ENCODE data around the gene MAP7D1. TPM values are rescaled to one million over a fixed set of nuclear protein-coding genes. Genes with fewer than 3 reads are reported as not detected.
A peak's percentile ranks its signal among the peaks of the same experiment; 100 is the strongest.

The MAP7D1 gene
- total RNA-seq, 1 donor from 2014 or later = 93.8 TPM

- H3K27ac ChIP-seq = no peak overlapping the region
Observed at GRCh38 chr1:36170643-36171412, 14.9 kb downstream of the MAP7D1 start.

GRCh38 chr1:36172017-36172747, 16.2 kb downstream of the MAP7D1 start:
- intact Hi-C loops (cut with DNase I) = no loop called here
- H3K9me3 ChIP-seq = no peaks in the 10 kb centered on the region
- TF ChIP-seq CTCF (IDR thresholded peaks at IDR 0.05) (no peak), POLR2A (IDR thresholded peaks at IDR 0.05) (no peak)
- peaks cover 0 to 62% of the 10 kb centered on the region in 2 donors for H3K36me3 ChIP-seq
- DNase-seq (ENCODE audit: extremely low spot score in 2 of 2) = no peak
- H3K4me1 ChIP-seq = peaks cover 25% of the 10 kb centered on the region
- no peak overlapping the region for H3K27ac ChIP-seq
- no peaks in the 10 kb centered on the region for H3K27me3 ChIP-seq
- no peak overlapping the region for H3K4me3 ChIP-seq

More at GRCh38 chr1:36170643-36171412, 14.9 kb downstream of the MAP7D1 start:
- Histone ChIP-seq H3K27me3 (no peaks in the 10 kb centered on the region), H3K36me3 (peaks cover 0 to 50% of the 10 kb centered on the region in 2 donors), H3K4me3 (no peak overlapping the region), H3K4me1 (peaks cover 31% of the 10 kb centered on the region), H3K9me3 (no peaks in the 10 kb centered on the region)
- no peak for TF ChIP-seq CTCF (IDR thresholded peaks at IDR 0.05)
- no peak for TF ChIP-seq POLR2AphosphoS5 (IDR thresholded peaks at IDR 0.05; ENCODE audit: insufficient read depth in 1 of 2, low read depth in 1 of 2)
- TF ChIP-seq POLR2A (IDR thresholded peaks at IDR 0.05) = no peak
- no peak for DNase-seq (ENCODE audit: extremely low spot score in 2 of 2)
- intact Hi-C loops (cut with DNase I) = no loop called here

GRCh38 chr1:36172983-36173382, 17.0 kb downstream of the MAP7D1 start:
- no peak overlapping the region for H3K27ac ChIP-seq
- H3K4me1 ChIP-seq = peaks cover 22% of the 10 kb centered on the region
- no peaks in the 10 kb centered on the region for H3K9me3 ChIP-seq
- H3K4me3 ChIP-seq = no peak overlapping the region
- peaks cover 0 to 70% of the 10 kb centered on the region in 2 donors for H3K36me3 ChIP-seq
- no peak for DNase-seq (ENCODE audit: extremely low spot score in 2 of 2)
- intact Hi-C loops (cut with DNase I) = no loop called here
- TF ChIP-seq POLR2AphosphoS5 (IDR thresholded peaks at IDR 0.05; ENCODE audit: insufficient read depth in 1 of 2, low read depth in 1 of 2) (no peak), CTCF (IDR thresholded peaks at IDR 0.05) (no peak), POLR2A (IDR thresholded peaks at IDR 0.05) (no peak)
- H3K27me3 ChIP-seq = no peaks in the 10 kb centered on the region

GRCh38 chr1:36174713-36175112, 18.8 kb downstream of the MAP7D1 start:
- H3K4me3 ChIP-seq = no peak overlapping the region
- H3K27ac ChIP-seq = peak overlapping the region; percentile 2
- peaks cover 0 to 88% of the 10 kb centered on the region in 2 donors for H3K36me3 ChIP-seq
- TF ChIP-seq POLR2AphosphoS5 (IDR thresholded peaks at IDR 0.05; ENCODE audit: insufficient read depth in 1 of 2, low read depth in 1 of 2) = no peak
- TF ChIP-seq POLR2A (IDR thresholded peaks at IDR 0.05) = no peak
- intact Hi-C loops (cut with DNase I) = no loop called here
- no peak for DNase-seq (ENCODE audit: extremely low spot score in 2 of 2)
- no peaks in the 10 kb centered on the region for H3K27me3 ChIP-seq
- H3K9me3 ChIP-seq = no peaks in the 10 kb centered on the region
- peaks cover 22% of the 10 kb centered on the region for H3K4me1 ChIP-seq

GRCh38 chr1:36175137-36176095, 19.5 kb downstream of the MAP7D1 start:
- Histone ChIP-seq H3K36me3 (peaks cover 0 to 95% of the 10 kb centered on the region in 2 donors), H3K4me1 (peaks cover 22% of the 10 kb centered on the region), H3K27me3 (no peaks in the 10 kb centered on the region), H3K4me3 (no peak overlapping the region), H3K9me3 (no peaks in the 10 kb centered on the region), H3K27ac (peak overlapping the region; percentile 59)
- no peak for DNase-seq (ENCODE audit: extremely low spot score in 2 of 2)
- TF ChIP-seq CTCF (IDR thresholded peaks at IDR 0.05) (no peak), POLR2A (IDR thresholded peaks at IDR 0.05) (no peak), POLR2AphosphoS5 (IDR thresholded peaks at IDR 0.05; ENCODE audit: insufficient read depth in 1 of 2, low read depth in 1 of 2) (no peak)
- intact Hi-C loops (cut with DNase I) = no loop called here
